Activated CD4-positive, alpha-beta T cell treated with anti-CD3 and anti-CD28 coated beads for 48 hours (primary cell): ENCODE measurements around the gene KRAS.

Experiments used
- DNase-seq: peaks from one replicate; pipeline ENCODE4 v3.0.0-alpha.2; 2020

KRAS gene

DNA sequence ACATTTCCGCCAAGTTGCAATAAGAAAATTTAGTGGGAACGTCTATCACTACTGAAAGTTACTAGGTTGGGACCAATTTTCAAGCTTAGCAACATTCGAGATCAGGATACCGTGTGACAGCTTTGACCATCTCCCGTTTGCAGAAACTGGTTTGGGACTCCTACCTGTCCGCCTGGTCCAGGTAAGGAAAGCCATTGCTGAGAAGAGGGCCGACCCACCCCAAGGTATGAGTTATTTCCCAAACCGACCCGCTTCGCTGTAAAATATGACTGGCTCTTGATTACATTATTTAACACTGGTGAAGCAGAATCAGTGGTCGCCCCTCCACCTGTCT is 56.0 kb downstream of the KRAS start:
- DNase-seq: no peak

- DNase-seq: no peak
These were observed 56.5 kb downstream of the KRAS start for GRCh38 chr12:25194214-25194613.

DNA sequence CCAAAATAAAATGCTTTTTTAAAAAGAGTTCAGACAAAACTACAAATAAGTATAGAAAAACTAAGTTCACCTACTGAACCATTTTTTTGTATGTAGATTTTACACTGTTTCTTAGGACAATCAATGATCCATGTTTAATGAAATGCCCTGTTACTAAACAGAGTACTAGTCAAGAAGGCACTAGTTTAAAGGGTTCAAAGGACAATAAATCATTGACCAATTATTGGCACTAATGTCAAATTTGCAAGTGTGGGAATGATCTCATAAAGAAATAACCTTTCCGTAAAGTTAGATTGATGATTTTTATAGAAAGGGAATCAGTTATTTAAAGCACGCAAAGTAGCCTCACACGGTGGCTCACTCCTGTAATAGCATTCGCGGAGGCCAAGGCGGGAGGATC is 59.9 kb downstream of the KRAS start:
- no peak for DNase-seq

DNA sequence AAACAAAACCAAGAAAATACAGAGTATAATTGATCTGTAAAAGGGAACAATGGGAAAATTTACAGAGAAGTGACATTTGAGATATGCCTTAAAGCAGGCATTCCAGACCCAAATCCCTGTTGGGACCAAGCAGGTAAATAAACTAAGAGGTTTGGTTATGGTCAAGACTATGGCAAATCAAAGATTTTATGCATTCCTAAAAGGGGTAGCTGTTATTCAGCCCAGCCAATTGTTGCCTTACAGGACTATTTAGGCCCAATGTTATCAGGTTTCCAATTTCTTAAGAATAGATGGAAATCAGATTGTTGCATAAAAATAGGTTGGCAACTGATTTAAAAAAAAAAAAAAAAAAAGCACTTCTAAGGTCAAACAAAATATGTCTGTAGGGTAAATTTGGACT is 61.1 kb downstream of the KRAS start:
- no peak for DNase-seq

DNA sequence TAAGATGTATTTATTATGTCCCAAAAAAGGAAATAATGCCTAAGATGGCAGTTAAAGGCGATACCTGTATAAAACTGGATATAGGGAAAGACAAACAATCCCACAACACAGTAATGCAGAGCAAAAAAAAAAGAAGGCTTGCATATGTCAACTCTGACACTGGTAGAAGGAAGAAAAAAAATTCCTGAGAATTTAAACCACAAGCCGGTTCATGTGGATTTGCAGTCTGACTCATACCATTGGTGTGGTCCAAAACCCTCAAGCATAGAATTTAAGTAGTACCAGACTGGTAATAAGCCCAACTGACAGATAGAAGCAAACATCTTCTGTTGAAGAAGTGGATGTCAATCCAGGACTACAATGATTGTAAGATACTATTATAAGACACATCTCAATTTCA is 62.9 kb downstream of the KRAS start:
- DNase-seq: no peak

- DNase-seq: no peak
These were observed 63.8 kb downstream of the KRAS start for GRCh38 chr12:25186788-25187402.

DNA sequence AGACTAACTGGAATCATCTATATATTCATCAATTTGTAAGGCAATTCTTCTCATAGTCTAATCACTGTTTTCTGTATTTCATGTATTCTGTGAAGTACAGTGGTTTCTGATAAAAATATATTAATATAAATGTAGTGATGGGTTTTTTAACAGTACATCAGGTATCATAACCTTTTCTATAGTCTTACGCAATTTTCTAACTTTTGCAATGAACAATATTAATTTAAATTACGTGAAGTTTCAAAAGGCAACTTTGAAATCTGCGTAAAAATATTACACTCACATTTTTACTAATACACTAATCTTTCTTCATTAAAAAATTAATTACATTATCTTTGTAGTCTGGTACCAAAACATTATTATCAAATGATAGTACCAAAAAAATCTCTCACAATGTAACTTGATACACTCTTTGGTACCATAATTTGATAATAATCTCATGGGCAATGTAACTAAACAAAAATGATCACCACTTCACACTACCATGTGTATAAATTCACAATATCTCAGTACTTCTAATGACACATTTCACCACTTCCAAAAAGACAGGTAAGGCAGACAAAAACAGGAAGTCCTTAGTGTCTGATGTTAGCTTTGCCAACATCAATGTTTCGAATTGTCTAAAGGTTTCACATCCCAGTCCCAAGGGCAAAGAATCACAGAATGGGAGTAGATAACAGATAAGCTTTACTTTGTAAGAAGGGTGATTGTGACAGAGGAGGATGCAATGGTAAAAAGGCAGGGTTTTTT is 64.5 kb downstream of the KRAS start:
- no peak for DNase-seq

- no peak for DNase-seq
These were observed 66.6 kb downstream of the KRAS start for GRCh38 chr12:25184132-25184531.

DNA sequence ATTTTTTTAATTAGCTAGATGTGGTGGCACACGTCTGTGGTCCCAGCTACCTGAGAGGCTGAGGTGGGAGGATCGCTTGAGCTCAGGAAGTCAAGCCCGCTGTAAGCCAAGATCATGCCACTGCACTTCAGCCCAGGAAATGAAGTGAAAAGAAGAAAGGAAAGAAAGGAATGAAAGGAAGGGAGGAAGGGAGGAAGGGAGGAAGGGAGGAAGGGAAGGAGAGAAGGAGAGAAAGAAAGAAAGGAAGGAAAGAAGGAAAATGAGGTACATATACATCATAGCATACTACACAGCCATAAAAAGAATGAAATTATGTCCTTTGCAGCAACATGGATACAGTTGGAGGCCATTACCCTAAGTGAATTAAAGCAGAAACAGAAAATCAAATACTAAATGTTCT is 68.0 kb downstream of the KRAS start:
- DNase-seq: no peak

GRCh38 chr12:25162866-25163265 is 87.9 kb downstream of the KRAS start:
- no peak for DNase-seq

GRCh38 chr12:25156061-25156460 is 94.7 kb downstream of the KRAS start:
- DNase-seq: no peak

- no peak for DNase-seq
These were observed 95.6 kb downstream of the KRAS start for GRCh38 chr12:25155022-25155576.
